DND-41 (cell line): ENCODE data around the gene GPX3.

Experiments used
- ATAC-seq: fragments of 200-7000 bp; cut with Tn5 transposase; 3 replicates; pipeline ENCODE4 v1.9.1; 2021; ENCODE audit warnings: low read depth; ENCODE audit not compliant: insufficient read depth
- DNase-seq: peaks from one replicate; pipeline ENCODE4 v3.0.0-alpha.2; 2020
- H2AFZ ChIP-seq: 2 replicates; pipeline ENCODE4 v1.6.0; 2012; ENCODE audit warnings: low read depth, low read length
- H3K27ac ChIP-seq: 2 replicates; pipeline ENCODE4 v1.5.1; 2012; ENCODE audit warnings: low read length, inconsistent platforms
- H3K27me3 ChIP-seq: fragments of 200-600 bp; sonication (generic); 2 replicates; pipeline ENCODE4 v1.6.0; 2012; ENCODE audit warnings: low read length, mild to moderate bottlenecking, inconsistent platforms; ENCODE audit not compliant: insufficient read depth, poor library complexity
- H3K36me3 ChIP-seq: 2 replicates; pipeline ENCODE4 v1.5.1; 2012; ENCODE audit warnings: low read length, inconsistent platforms; ENCODE audit not compliant: insufficient read depth
- H3K4me1 ChIP-seq: 2 replicates; pipeline ENCODE4 v1.5.1; 2012; ENCODE audit warnings: mild to moderate bottlenecking, low read length; ENCODE audit not compliant: insufficient read depth
- H3K4me2 ChIP-seq: 2 replicates; pipeline ENCODE4 v1.6.0; 2012; ENCODE audit warnings: mild to moderate bottlenecking, moderate library complexity, low read length, inconsistent platforms; ENCODE audit not compliant: insufficient read depth
- H3K4me3 ChIP-seq, 2 experiments: fragments of 200-600 bp in 1 of 2; shearing (Covaris generic) in 1 of 2; 2 replicates each; pipeline ENCODE4 v1.5.1; 2012 to 2016; ENCODE audit warnings: inconsistent platforms in 2 of 2, low read length in 2 of 2, mild to moderate bottlenecking in 2 of 2, low read depth in 1 of 2, moderate library complexity in 1 of 2
- H3K79me2 ChIP-seq: 2 replicates; pipeline ENCODE4 v1.6.0; 2012; ENCODE audit warnings: low read length, inconsistent platforms; ENCODE audit not compliant: insufficient read depth
- H3K9ac ChIP-seq: 2 replicates; pipeline ENCODE4 v1.6.0; 2012; ENCODE audit warnings: low read depth, mild to moderate bottlenecking, inconsistent platforms, low read length, moderate library complexity
- H3K9me3 ChIP-seq: 2 replicates; pipeline ENCODE4 v1.5.1; 2012; ENCODE audit warnings: low read length, moderate library complexity, mild to moderate bottlenecking, inconsistent platforms; ENCODE audit not compliant: insufficient read depth, severe bottlenecking
- H4K20me1 ChIP-seq: 2 replicates; pipeline ENCODE4 v1.6.0; 2012; ENCODE audit warnings: low read length; ENCODE audit not compliant: insufficient read depth
- CTCF ChIP-seq: IDR thresholded peaks from 2 replicates; pipeline ENCODE4 v1.5.1; 2012; ENCODE audit warnings: borderline replicate concordance, low read length, moderate library complexity, mild to moderate bottlenecking; ENCODE audit not compliant: poor library complexity, severe bottlenecking; ENCODE audit errors: extremely low read depth
- EZH2 ChIP-seq: IDR thresholded peaks from 3 replicates; pipeline ENCODE4 v1.6.1; 2012; ENCODE audit warnings: borderline replicate concordance, low read depth, mild to moderate bottlenecking, moderate library complexity, low read length, inconsistent platforms; ENCODE audit not compliant: severe bottlenecking

Gene GPX3

DNA sequence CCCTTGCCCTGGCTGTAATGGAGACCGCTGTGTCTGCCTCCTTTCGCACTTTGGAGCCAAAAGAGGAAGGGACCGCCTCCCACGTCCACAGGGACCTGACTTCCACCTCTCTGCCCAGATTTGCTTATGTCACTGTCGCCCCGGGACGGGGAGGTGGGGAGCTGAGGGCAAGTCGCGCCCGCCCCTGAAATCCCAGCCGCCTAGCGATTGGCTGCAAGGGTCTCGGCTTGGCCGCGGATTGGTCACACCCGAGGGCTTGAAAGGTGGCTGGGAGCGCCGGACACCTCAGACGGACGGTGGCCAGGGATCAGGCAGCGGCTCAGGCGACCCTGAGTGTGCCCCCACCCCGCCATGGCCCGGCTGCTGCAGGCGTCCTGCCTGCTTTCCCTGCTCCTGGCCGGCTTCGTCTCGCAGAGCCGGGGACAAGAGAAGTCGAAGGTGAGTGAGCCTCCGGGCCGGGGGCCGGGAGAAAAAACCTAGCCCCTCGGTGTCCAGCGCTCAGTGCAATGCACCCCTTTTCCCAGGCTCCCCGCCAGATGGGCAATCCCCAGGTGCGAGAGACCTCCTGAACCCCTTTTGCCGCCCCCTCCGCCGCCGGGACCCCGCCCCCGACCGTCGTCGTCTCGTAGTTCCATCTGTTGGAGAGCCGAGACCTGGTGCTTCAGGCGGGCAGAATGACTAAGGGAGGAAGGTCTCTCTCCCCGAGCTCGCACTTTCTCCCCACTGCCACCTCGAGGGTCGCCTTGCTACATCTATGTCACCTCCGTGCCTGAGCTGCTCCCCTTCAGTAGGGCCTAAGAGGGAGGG lies at the start of gene GPX3:
Gene GPX3, plus strand, starts transcription at position 288 of the 807 bp plus-strand sequence. Its CDS starts 64 bp downstream, at position 352.
- H3K4me2 ChIP-seq, result no peak within 1 kb of the TSS
- no peak for ATAC-seq
- peaks cover 13% of the 10 kb centered on the region for H3K4me1 ChIP-seq
- DNase-seq, result no peak
- no peaks in the 10 kb centered on the region for H3K79me2 ChIP-seq
- no peak for TF ChIP-seq CTCF
- no peak for TF ChIP-seq EZH2
- no peak within 1 kb of the TSS for H3K9ac ChIP-seq
- no peak within 1 kb of the TSS for H3K27ac ChIP-seq
- H3K36me3 ChIP-seq, result no peaks in the 10 kb centered on the region
- H3K27me3 ChIP-seq, result no peaks in the 10 kb centered on the region
- H2AFZ ChIP-seq, result no peak within 1 kb of the TSS
- no peak within 1 kb of the TSS for H3K4me3 ChIP-seq
- no peaks in the 10 kb centered on the region for H4K20me1 ChIP-seq
- no peaks in the 10 kb centered on the region for H3K9me3 ChIP-seq

- Histone ChIP-seq H3K79me2 (no peaks in the 10 kb centered on the region), H3K36me3 (no peaks in the 10 kb centered on the region), H3K4me3 (no peak overlapping the region), H4K20me1 (no peaks in the 10 kb centered on the region), H3K27me3 (peaks cover 7% of the 10 kb centered on the region), H3K9me3 (no peaks in the 10 kb centered on the region), H2AFZ (no peak overlapping the region), H3K27ac (no peak overlapping the region), H3K9ac (no peak overlapping the region), H3K4me2 (no peak overlapping the region), H3K4me1 (no peaks in the 10 kb centered on the region)
- ATAC-seq, result no peak
- DNase-seq, result no peak
- TF ChIP-seq CTCF, result no peak
- no peak for TF ChIP-seq EZH2
Measured at GRCh38 chr5:150978590-150978989, 41.8 kb upstream of the GPX3 start.

- no peak overlapping the region for H3K9ac ChIP-seq
- DNase-seq (no peak), ATAC-seq (no peak)
- H3K9me3 ChIP-seq, result no peaks in the 10 kb centered on the region
- TF ChIP-seq EZH2 (no peak), CTCF (no peak)
- H3K4me3 ChIP-seq, result no peak overlapping the region
- H3K27me3 ChIP-seq, result peaks cover under 1% of the 10 kb centered on the region
- no peak overlapping the region for H3K27ac ChIP-seq
- no peak overlapping the region for H2AFZ ChIP-seq
- H4K20me1 ChIP-seq, result no peaks in the 10 kb centered on the region
- H3K4me1 ChIP-seq, result no peaks in the 10 kb centered on the region
- H3K36me3 ChIP-seq, result no peaks in the 10 kb centered on the region
- H3K4me2 ChIP-seq, result no peak overlapping the region
- H3K79me2 ChIP-seq, result no peaks in the 10 kb centered on the region
Measured at GRCh38 chr5:150987746-150988145, 32.6 kb upstream of the GPX3 start.
